Ovary (tissue), 3 donors: ENCODE results near the gene DHH.

ENCODE experiments used
- CTCF ChIP-seq, 3 donors: fragments of 450-650 bp in 2 of 3; fragments of 200-600 bp in 1 of 3; IDR thresholded peaks; one replicate each; pipeline versions ENCODE4 v1.5.1 to v1.8.0; 2016 to 2022; ENCODE audit warnings: antibody characterized with exemption in 3 of 3, mild to moderate bottlenecking in 1 of 3
- EP300 ChIP-seq: sonication (generic); formaldehyde crosslinking; IDR thresholded peaks from one replicate; pipeline ENCODE4 v1.6.1; 2017; ENCODE audit warnings: antibody characterized with exemption
- POLR2A ChIP-seq: fragments of 450-650 bp; IDR thresholded peaks from one replicate; pipeline ENCODE4 v1.6.1; 2017; ENCODE audit warnings: antibody characterized with exemption, mild to moderate bottlenecking, moderate library complexity
- donor health status: DM: no; HTN: no; CAD: no.

- TF ChIP-seq CTCF (IDR thresholded peaks at IDR 0.05) (no peak), POLR2A (no peak), EP300 (no peak)
Measured at GRCh38 chr12:49037111-49037946, 57.3 kb downstream of the DHH start.
